ENCODE results near the gene ARMH2.

ARMH2 gene

DNA sequence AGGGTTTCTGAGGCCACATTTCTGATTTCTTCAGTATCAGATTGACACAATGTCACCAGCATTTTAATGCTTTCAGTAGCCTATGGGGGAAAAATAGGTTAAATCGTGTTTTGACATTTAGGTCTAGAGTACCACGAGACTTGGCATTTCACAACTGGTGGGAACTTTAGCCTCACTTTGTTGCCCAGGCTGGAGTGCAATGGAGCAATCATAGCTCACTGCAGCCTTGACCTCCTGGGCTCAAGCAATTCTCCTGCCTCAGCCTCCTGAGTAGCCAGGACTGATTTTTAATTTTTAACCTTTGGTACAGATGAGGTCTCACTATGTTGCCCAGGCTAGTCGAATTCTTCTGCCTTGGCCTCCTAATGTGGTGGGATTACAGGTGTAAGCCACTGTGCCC, 11.0 kb upstream of the ARMH2 start:
- no peaks in the 10 kb centered on the region for H3K27me3 ChIP-seq (replicated peaks)
- TF ChIP-seq, protein P1, sequence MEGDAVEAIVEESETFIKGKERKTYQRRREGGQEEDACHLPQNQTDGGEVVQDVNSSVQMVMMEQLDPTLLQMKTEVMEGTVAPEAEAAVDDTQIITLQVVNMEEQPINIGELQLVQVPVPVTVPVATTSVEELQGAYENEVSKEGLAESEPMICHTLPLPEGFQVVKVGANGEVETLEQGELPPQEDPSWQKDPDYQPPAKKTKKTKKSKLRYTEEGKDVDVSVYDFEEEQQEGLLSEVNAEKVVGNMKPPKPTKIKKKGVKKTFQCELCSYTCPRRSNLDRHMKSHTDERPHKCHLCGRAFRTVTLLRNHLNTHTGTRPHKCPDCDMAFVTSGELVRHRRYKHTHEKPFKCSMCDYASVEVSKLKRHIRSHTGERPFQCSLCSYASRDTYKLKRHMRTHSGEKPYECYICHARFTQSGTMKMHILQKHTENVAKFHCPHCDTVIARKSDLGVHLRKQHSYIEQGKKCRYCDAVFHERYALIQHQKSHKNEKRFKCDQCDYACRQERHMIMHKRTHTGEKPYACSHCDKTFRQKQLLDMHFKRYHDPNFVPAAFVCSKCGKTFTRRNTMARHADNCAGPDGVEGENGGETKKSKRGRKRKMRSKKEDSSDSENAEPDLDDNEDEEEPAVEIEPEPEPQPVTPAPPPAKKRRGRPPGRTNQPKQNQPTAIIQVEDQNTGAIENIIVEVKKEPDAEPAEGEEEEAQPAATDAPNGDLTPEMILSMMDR (IDR thresholded peaks at IDR 0.05; ENCODE audit: low read depth, low read length, missing control alignments) = no peak
- in situ Hi-C loops (cut with HindIII; ENCODE audit: low pct_ligation_motif_present, low sequenced_read_pairs) = no loop called here
- no peaks in the 10 kb centered on the region for H3K36me3 ChIP-seq (replicated peaks)
- no peak overlapping the region for H3K4me3 ChIP-seq (ENCODE audit: low read depth, low read length)
- H3K27ac ChIP-seq = no peak overlapping the region
- DNase-seq = no peak

DNA sequence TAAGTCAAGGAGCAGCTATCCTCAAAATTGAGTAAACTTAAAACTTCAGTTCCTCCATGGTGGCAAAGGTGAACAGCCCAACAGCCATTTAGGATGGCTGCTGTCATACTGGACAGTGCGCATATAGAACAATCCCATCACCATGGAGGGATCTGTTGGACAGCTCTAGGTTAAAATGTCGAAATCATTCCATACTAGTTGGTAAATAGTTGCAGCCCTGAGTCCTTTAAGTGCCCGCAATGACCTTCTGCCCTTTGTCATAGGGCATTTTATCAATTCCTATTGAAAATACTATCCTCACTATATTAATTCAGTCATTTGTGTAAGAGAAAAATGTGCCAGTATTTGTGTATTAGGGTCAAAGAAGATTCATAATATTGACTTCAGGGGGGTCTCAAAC, 8.9 kb upstream of the ARMH2 start:
- in situ Hi-C loops (cut with HindIII; ENCODE audit: low pct_ligation_motif_present, low sequenced_read_pairs) = no loop called here
- H3K36me3 ChIP-seq (replicated peaks) = no peaks in the 10 kb centered on the region
- no peaks in the 10 kb centered on the region for H3K27me3 ChIP-seq (replicated peaks)
- TF ChIP-seq, protein P1 (IDR thresholded peaks at IDR 0.05; ENCODE audit: low read depth, low read length, missing control alignments) = no peak
- no peak overlapping the region for H3K4me3 ChIP-seq (ENCODE audit: low read depth, low read length)
- H3K27ac ChIP-seq = no peak overlapping the region
- no peak for DNase-seq

DNA sequence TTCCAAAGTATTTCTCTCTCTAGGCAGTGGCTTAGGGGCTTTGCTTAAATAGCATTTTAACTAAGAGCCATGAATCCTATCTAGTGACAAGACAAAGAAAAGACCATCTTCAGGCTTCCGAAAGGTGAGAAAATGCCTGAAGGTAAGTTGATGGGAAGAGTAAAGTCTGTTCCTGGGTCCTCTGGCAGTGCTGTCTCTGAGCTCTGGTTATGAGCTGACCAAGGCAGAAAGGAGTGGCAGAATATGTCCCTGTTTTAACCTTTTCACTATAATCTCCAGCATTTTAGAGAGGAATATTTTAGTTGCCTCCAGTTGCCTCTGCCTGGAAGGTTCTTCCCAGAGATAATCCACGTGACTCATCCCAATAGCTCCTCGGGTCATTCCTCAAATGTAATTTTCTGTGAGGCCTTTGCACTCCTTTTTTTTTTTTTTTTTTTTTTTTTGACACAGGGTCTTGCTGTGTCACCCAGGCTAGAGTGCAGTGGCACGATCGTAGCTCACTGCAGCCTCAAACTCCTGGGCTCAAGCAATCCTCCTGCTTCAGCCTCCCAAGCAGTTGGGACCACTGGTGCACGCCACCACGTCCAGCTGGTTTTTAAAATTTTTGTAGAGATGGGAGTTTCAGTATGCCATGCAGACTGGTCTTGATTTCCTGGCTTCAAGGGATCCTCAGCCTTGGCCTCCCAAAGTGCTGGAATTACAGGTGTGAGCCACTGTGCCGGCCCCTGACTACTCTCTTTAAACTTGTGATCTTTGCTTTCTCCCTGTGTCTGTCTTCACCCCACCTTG, 3.7 kb upstream of the ARMH2 start:
- DNase-seq = no peak
- H3K27me3 ChIP-seq (replicated peaks) = no peaks in the 10 kb centered on the region
- TF ChIP-seq, protein P1 (IDR thresholded peaks at IDR 0.05; ENCODE audit: low read depth, low read length, missing control alignments) = no peak
- H3K36me3 ChIP-seq (replicated peaks) = no peaks in the 10 kb centered on the region
- H3K4me3 ChIP-seq (ENCODE audit: low read depth, low read length) = no peak overlapping the region
- H3K27ac ChIP-seq = no peak overlapping the region
- in situ Hi-C loops (cut with HindIII; ENCODE audit: low pct_ligation_motif_present, low sequenced_read_pairs) = no loop called here

DNA sequence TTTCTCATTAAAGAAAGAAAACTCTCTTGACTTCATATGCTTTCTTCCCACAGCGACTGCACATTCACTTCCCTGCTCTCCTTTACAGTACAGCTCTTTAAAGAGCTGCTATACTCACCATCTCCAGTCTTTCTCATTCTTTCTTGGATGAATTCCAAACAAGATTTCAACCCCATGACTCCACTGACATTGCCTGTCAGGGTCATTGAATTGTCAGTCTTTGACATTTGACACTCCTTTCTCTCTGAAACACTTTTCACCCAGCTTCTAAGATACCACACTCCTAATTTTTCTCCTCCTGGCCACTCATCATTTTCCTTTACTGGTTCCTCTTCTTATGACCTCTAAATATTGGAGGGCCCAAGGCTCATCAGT, 811 bp upstream of the ARMH2 start:
- no peak overlapping the region for H3K27ac ChIP-seq
- in situ Hi-C loops (cut with HindIII; ENCODE audit: low pct_ligation_motif_present, low sequenced_read_pairs) = no loop called here
- no peak overlapping the region for H3K4me3 ChIP-seq (ENCODE audit: low read depth, low read length)
- H3K36me3 ChIP-seq (replicated peaks) = no peaks in the 10 kb centered on the region
- TF ChIP-seq, protein P1 (IDR thresholded peaks at IDR 0.05; ENCODE audit: low read depth, low read length, missing control alignments) = no peak
- DNase-seq = no peak
- no peaks in the 10 kb centered on the region for H3K27me3 ChIP-seq (replicated peaks)

DNA sequence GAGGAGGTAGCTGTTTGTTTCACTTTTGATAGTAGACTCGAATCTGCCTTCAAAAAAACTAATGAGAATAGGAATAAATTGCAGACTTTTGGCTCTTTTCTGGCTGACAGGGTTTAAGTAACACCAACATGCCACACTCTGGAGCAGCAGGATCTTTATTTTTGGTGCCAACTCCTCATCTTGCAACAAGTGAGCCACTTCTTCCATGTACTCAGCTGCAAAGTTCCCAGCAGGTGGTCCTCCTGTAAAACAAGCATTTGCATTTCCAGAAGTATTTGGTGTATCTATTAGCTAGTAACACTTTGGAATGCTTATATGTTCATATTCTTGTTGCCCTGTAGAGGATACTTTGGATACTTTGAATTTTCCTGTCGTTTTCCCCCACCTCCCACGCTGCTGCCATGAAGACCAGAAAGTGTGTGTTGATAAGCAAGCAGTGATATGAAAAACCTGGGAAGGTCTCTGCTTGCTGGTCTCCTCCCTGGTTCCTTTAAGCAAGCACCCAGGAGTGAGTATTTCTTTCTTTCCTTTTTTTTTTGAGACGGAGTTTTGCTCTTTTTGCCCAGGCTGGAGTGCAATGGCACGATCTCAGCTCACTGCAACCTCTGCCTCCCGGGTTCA, 1.0 kb downstream of the ARMH2 start:
- H3K4me3 ChIP-seq (ENCODE audit: low read depth, low read length) = no peak overlapping the region
- in situ Hi-C loops (cut with HindIII; ENCODE audit: low pct_ligation_motif_present, low sequenced_read_pairs) = no loop called here
- H3K27me3 ChIP-seq (replicated peaks) = no peaks in the 10 kb centered on the region
- no peak overlapping the region for H3K27ac ChIP-seq
- H3K36me3 ChIP-seq (replicated peaks) = no peaks in the 10 kb centered on the region
- no peak for DNase-seq
- TF ChIP-seq, protein P1 (IDR thresholded peaks at IDR 0.05; ENCODE audit: low read depth, low read length, missing control alignments) = no peak

All from brain microvascular endothelial cell (primary cell).